ENCODE data around the gene CAPZB. TPM values are rescaled to one million over a fixed set of nuclear protein-coding genes. Genes with fewer than 3 reads are reported as not detected.

CAPZB gene
- total RNA-seq, 2 donors from 2014 or later = 119 to 174 TPM

- ATAC-seq (ENCODE audit: insufficient number of reproducible peaks, low FRiP score, low read depth) (no peak), DNase-seq (ENCODE audit: low spot score) (no peak)
- TF ChIP-seq CTCF (IDR thresholded peaks at IDR 0.05) = no peak
- Histone ChIP-seq H3K9me3 (no peaks in the 10 kb centered on the region), H3K4me3 (no peak overlapping the region), H3K27me3 (replicated peaks; ENCODE audit: insufficient read depth) (no peaks in the 10 kb centered on the region), H3K36me3 (no peaks in the 10 kb centered on the region), H3K4me1 (ENCODE audit: control insufficient read depth in 1 of 2, low read depth in 2 of 2) (peaks cover 68 to 97% of the 10 kb centered on the region in 2 donors), H3K27ac (peak overlapping the region; percentile 81 to 87)
Measured at GRCh38 chr1:19401535-19401889, 83.8 kb downstream of the CAPZB start.

- H3K27me3 ChIP-seq (replicated peaks; ENCODE audit: insufficient read depth) = no peaks in the 10 kb centered on the region
- no peak for DNase-seq (ENCODE audit: low spot score)
- no peaks in the 10 kb centered on the region for H3K9me3 ChIP-seq
- H3K27ac ChIP-seq = peak overlapping the region; percentile 81 to 87
- no peak for ATAC-seq (ENCODE audit: insufficient number of reproducible peaks, low FRiP score, low read depth)
- H3K36me3 ChIP-seq = no peaks in the 10 kb centered on the region
- peaks cover 63 to 92% of the 10 kb centered on the region in 2 donors for H3K4me1 ChIP-seq (ENCODE audit: control insufficient read depth in 1 of 2, low read depth in 2 of 2)
- no peak for TF ChIP-seq CTCF (IDR thresholded peaks at IDR 0.05)
- peak overlapping the region; percentile 12 for H3K4me3 ChIP-seq
Measured at GRCh38 chr1:19400875-19401534, 84.3 kb downstream of the CAPZB start.

GRCh38 chr1:19400192-19400611, 85.1 kb downstream of the CAPZB start:
- peak; percentile 49 for DNase-seq (ENCODE audit: low spot score)
- no peak for TF ChIP-seq CTCF (IDR thresholded peaks at IDR 0.05)
- no peaks in the 10 kb centered on the region for H3K27me3 ChIP-seq (replicated peaks; ENCODE audit: insufficient read depth)
- H3K9me3 ChIP-seq = no peaks in the 10 kb centered on the region
- H3K4me3 ChIP-seq = no peak overlapping the region
- no peaks in the 10 kb centered on the region for H3K36me3 ChIP-seq
- H3K27ac ChIP-seq = peak overlapping the region; percentile 81 to 87
- peaks cover 65 to 89% of the 10 kb centered on the region in 2 donors for H3K4me1 ChIP-seq (ENCODE audit: control insufficient read depth in 1 of 2, low read depth in 2 of 2)
- no peak for ATAC-seq (ENCODE audit: insufficient number of reproducible peaks, low FRiP score, low read depth)

- peak; percentile 61 for TF ChIP-seq CTCF (IDR thresholded peaks at IDR 0.05)
- no peaks in the 10 kb centered on the region for H3K27me3 ChIP-seq (replicated peaks; ENCODE audit: insufficient read depth)
- peak overlapping the region; percentile 81 to 87 for H3K27ac ChIP-seq
- peaks cover 57 to 89% of the 10 kb centered on the region in 2 donors for H3K4me1 ChIP-seq (ENCODE audit: control insufficient read depth in 1 of 2, low read depth in 2 of 2)
- DNase-seq (ENCODE audit: low spot score) (peak; percentile 74), ATAC-seq (ENCODE audit: insufficient number of reproducible peaks, low FRiP score, low read depth) (peak; percentile 16)
- no peaks in the 10 kb centered on the region for H3K36me3 ChIP-seq
- H3K4me3 ChIP-seq = no peak overlapping the region
- no peaks in the 10 kb centered on the region for H3K9me3 ChIP-seq
Measured at GRCh38 chr1:19398309-19398760, 87.0 kb downstream of the CAPZB start.

- H3K27me3 ChIP-seq (replicated peaks; ENCODE audit: insufficient read depth) = no peaks in the 10 kb centered on the region
- ATAC-seq (ENCODE audit: insufficient number of reproducible peaks, low FRiP score, low read depth) (no peak), DNase-seq (ENCODE audit: low spot score) (no peak)
- H3K4me1 ChIP-seq (ENCODE audit: control insufficient read depth in 1 of 2, low read depth in 2 of 2) = peaks cover 57 to 89% of the 10 kb centered on the region in 2 donors
- TF ChIP-seq CTCF (IDR thresholded peaks at IDR 0.05) = no peak
- peak overlapping the region; percentile 81 to 87 for H3K27ac ChIP-seq
- no peaks in the 10 kb centered on the region for H3K9me3 ChIP-seq
- H3K4me3 ChIP-seq = no peak overlapping the region
- H3K36me3 ChIP-seq = no peaks in the 10 kb centered on the region
Measured at GRCh38 chr1:19397217-19397945, 88.0 kb downstream of the CAPZB start.

All from thoracic aorta (tissue), 2 donors.